HepG2 (cell line): ENCODE data around the gene REG1B. TPM values are rescaled to one million over a fixed set of nuclear protein-coding genes. Genes with fewer than 3 reads are reported as not detected.

Experiments used
- ATAC-seq: fragments of 200-7000 bp; cut with Tn5 transposase; 3 replicates; pipeline ENCODE4 v1.9.1; 2020; ENCODE audit warnings: mild to moderate bottlenecking, moderate library complexity
- BruUV-seq: library from RNA; stranded (reverse); fragments of 400-500 nt; replicated peaks from 2 replicates; lab custom pipeline; 2021; lab: Mats Ljungman, UMichigan
- CTCF ChIA-PET: fragments of 300-600 bp; formaldehyde crosslinking; extraction: SDS; loops from one replicate; lab custom pipeline; 2021; ENCODE audit warnings: low total read pairs, inconsistent platforms, low intra/inter-chr PET ratio; lab: Yijun Ruan, JAX
- POLR2A ChIA-PET: fragments of 350-600 bp; sonication (Branson Sonifier 250); formaldehyde crosslinking; loops from one replicate; lab custom pipeline; 2020; ENCODE audit warnings: antibody characterized with exemption, inconsistent platforms; lab: Yijun Ruan, JAX
- DNase-seq: peaks from one replicate; pipeline ENCODE4 v3.0.0-alpha.2; 2015; ENCODE audit warnings: low spot score
- FAIRE-seq: peaks from 3 replicates; lab custom pipeline; 2011; peaks lifted over from hg19 to GRCh38; lab: Jason Lieb, UNC
- H2AFZ ChIP-seq: one replicate; pipeline ENCODE4 v1.6.1; 2011; ENCODE audit warnings: low read length, inconsistent platforms
- H3K27ac ChIP-seq: fragments of 300-600 bp; 3 replicates; pipeline ENCODE4 v1.8.0; 2011; ENCODE audit warnings: mixed run types, mild to moderate bottlenecking, mixed read lengths, low read length, inconsistent platforms; ENCODE audit not compliant: insufficient read depth; ENCODE audit errors: extremely low read length
- H3K27me3 ChIP-seq, 2 experiments: fragments of 200-600 bp in 1 of 2; 2 replicates in 1 of 2; 3 replicates in 1 of 2; pipeline versions ENCODE4 v1.6.0 to v1.8.0; 2011; ENCODE audit warnings: low read length in 2 of 2, mild to moderate bottlenecking in 2 of 2, moderate library complexity in 2 of 2, inconsistent platforms in 1 of 2; ENCODE audit not compliant: insufficient read depth in 2 of 2, control insufficient read depth in 1 of 2
- H3K36me3 ChIP-seq, 2 experiments: fragments of 200-600 bp in 1 of 2; replicated peaks in 1 of 2; 2 replicates in 1 of 2; 3 replicates in 1 of 2; pipeline versions ENCODE4 v1.5.1 to v1.8.0; 2011; ENCODE audit warnings: low read length in 2 of 2, inconsistent platforms in 1 of 2; ENCODE audit not compliant: insufficient read depth in 2 of 2, control insufficient read depth in 1 of 2
- H3K4me1 ChIP-seq: 2 replicates; pipeline ENCODE4 v1.5.1; 2012; ENCODE audit warnings: low read length, inconsistent platforms; ENCODE audit not compliant: insufficient read depth
- H3K4me2 ChIP-seq: 2 replicates; pipeline ENCODE4 v1.6.0; 2011; ENCODE audit warnings: low read depth, low read length, inconsistent platforms
- H3K4me3 ChIP-seq, 3 experiments: fragments of 200-600 bp in 1 of 3; sonication (generic), shearing (Covaris generic) in 1 of 3; replicated peaks in 1 of 3; 2 replicates each; pipeline ENCODE4 v1.5.1; 2011 to 2016; ENCODE audit warnings: low read length in 3 of 3, inconsistent platforms in 2 of 3, low read depth in 2 of 3, mild to moderate bottlenecking in 2 of 3, control low read depth in 1 of 3, mixed read lengths in 1 of 3; ENCODE audit not compliant: insufficient read depth in 1 of 3
- H3K79me2 ChIP-seq: one replicate; pipeline ENCODE4 v1.6.1; 2011; ENCODE audit warnings: low read length, inconsistent platforms; ENCODE audit not compliant: insufficient read depth
- H3K9ac ChIP-seq: 2 replicates; pipeline ENCODE4 v1.6.0; 2011; ENCODE audit warnings: mild to moderate bottlenecking, low read depth, low read length, inconsistent platforms; ENCODE audit not compliant: insufficient read depth
- H3K9me3 ChIP-seq: 2 replicates; pipeline ENCODE4 v1.5.1; 2012; ENCODE audit warnings: mild to moderate bottlenecking, low read length
- H4K20me1 ChIP-seq: 2 replicates; pipeline ENCODE4 v1.6.0; 2011; ENCODE audit warnings: inconsistent platforms, mild to moderate bottlenecking, low read length, moderate library complexity; ENCODE audit not compliant: insufficient read depth
- KMT2A ChIP-seq: sonication (generic); formaldehyde crosslinking; IDR thresholded peaks from 2 replicates; pipeline ENCODE4 v1.4.0; 2020; ENCODE audit warnings: missing genetic modification reagents
- MIXL1 ChIP-seq: IDR thresholded peaks from 2 replicates; pipeline ENCODE4 v1.6.1; 2016
- ZBED4 ChIP-seq: sonication (generic); formaldehyde crosslinking; IDR thresholded peaks from 2 replicates; pipeline ENCODE4 v1.4.0; 2020; ENCODE audit warnings: missing genetic modification reagents, borderline replicate concordance
- ZNF224 ChIP-seq: sonication (generic); formaldehyde crosslinking; IDR thresholded peaks from 2 replicates; pipeline ENCODE4 v1.5.0; 2020; ENCODE audit warnings: mild to moderate bottlenecking, missing genetic modification reagents
- whole genome bisulfite sequencing: methylation state at CpG from one replicate; pipeline ENCODE4 v1.1.6; 2017; ENCODE audit warnings: low lambda C conversion rate; 5-methylcytosine and 5-hydroxymethylcytosine counted together
- in situ Hi-C: cut with HindIII; loops from 2 replicates; pipeline ENCODE4 v1.10.0; 2017; ENCODE audit warnings: low pct_unique_long_range_greater_than_20kb; ENCODE audit not compliant: extremely low pct_ligation_motif_present
- intact Hi-C: fragments of 100-400 bp; cut with micrococcal nuclease; formaldehyde crosslinking; loops from one replicate; pipeline ENCODE4 v1.10.0; 2022; ENCODE audit not compliant: unreplicated experiment
- polyA plus RNA-seq, 8 experiments: library from polyadenylated mRNA; depleted of rRNA in 3 of 8; stranded (reverse) in 7 of 8; unstranded in 1 of 8; fragments of >200 nt; fragmentation: Illumina TruSeq in 4 of 8; extraction: Trizol in 4 of 8; gene quantifications; 2 replicates each; pipeline versions ENCODE4 v1.2.1 to v1.2.3, GENCODE V29; 2011 to 2016; ENCODE audit warnings: low read depth in 4 of 8, missing spikeins in 1 of 8, mixed read lengths in 1 of 8; ENCODE audit not compliant: insufficient read depth in 1 of 8
- total RNA-seq, 5 experiments: library from RNA; depleted of rRNA; stranded (reverse); fragments of >200 nt; fragmentation: Illumina TruSeq; extraction: Trizol; gene quantifications; 2 replicates each; pipeline ENCODE4 v1.2.3, GENCODE V29; 2016; ENCODE audit warnings: low read depth in 1 of 5
- TF ChIP-seq, protein P1 (sequence below): IDR thresholded peaks from 2 replicates; pipeline ENCODE4 v1.6.1; 2012; ENCODE audit warnings: low read length, improper control_type of control experiment
- TF ChIP-seq, protein P2 (sequence below): sonication (generic); formaldehyde crosslinking; IDR thresholded peaks from 2 replicates; pipeline ENCODE4 v1.4.0; 2020; ENCODE audit warnings: missing genetic modification reagents, borderline replicate concordance

The REG1B gene
- total and polyA plus RNA-seq, 2 of the 13 experiments (the other 11 are each of a cell fraction or from before 2014, with no cell fraction given): not detected

DNA sequence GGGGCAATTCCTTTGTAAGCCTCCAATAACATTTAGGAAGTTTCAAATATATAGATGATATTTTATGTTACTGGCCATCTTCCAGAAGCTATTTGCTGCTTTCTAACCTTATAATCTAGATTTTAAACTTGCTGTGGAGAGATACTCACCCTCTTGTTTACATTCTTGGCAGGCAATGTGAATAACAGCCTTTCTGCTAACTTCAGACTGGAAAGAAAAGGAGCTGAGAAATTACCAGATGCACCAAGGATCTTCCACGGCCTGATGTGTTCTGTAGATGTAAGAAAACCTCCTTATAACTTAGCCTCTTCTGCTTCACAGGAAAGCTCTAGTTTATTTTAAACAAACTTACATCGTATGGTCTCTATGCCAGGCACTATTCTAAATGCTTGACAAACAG, 16.7 kb downstream of the REG1B start:
- DNase-seq (no peak), ATAC-seq (no peak), FAIRE-seq (no peak)
- in situ Hi-C loops: no loop called here
- Histone ChIP-seq H3K36me3 (no peaks in the 10 kb centered on the region), H3K4me1 (no peaks in the 10 kb centered on the region), H3K9me3 (no peaks in the 10 kb centered on the region), H3K9ac (no peak overlapping the region), H3K27ac (no peak overlapping the region), H3K4me3 (no peak overlapping the region), H2AFZ (no peak overlapping the region), H4K20me1 (no peaks in the 10 kb centered on the region), H3K79me2 (no peaks in the 10 kb centered on the region), H3K4me2 (no peak overlapping the region), H3K27me3 (no peaks in the 10 kb centered on the region)
- POLR2A ChIA-PET: no interaction called here
- TF ChIP-seq, protein P1, sequence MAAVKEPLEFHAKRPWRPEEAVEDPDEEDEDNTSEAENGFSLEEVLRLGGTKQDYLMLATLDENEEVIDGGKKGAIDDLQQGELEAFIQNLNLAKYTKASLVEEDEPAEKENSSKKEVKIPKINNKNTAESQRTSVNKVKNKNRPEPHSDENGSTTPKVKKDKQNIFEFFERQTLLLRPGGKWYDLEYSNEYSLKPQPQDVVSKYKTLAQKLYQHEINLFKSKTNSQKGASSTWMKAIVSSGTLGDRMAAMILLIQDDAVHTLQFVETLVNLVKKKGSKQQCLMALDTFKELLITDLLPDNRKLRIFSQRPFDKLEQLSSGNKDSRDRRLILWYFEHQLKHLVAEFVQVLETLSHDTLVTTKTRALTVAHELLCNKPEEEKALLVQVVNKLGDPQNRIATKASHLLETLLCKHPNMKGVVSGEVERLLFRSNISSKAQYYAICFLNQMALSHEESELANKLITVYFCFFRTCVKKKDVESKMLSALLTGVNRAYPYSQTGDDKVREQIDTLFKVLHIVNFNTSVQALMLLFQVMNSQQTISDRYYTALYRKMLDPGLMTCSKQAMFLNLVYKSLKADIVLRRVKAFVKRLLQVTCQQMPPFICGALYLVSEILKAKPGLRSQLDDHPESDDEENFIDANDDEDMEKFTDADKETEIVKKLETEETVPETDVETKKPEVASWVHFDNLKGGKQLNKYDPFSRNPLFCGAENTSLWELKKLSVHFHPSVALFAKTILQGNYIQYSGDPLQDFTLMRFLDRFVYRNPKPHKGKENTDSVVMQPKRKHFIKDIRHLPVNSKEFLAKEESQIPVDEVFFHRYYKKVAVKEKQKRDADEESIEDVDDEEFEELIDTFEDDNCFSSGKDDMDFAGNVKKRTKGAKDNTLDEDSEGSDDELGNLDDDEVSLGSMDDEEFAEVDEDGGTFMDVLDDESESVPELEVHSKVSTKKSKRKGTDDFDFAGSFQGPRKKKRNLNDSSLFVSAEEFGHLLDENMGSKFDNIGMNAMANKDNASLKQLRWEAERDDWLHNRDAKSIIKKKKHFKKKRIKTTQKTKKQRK: no peak
- TF ChIP-seq, protein P2, sequence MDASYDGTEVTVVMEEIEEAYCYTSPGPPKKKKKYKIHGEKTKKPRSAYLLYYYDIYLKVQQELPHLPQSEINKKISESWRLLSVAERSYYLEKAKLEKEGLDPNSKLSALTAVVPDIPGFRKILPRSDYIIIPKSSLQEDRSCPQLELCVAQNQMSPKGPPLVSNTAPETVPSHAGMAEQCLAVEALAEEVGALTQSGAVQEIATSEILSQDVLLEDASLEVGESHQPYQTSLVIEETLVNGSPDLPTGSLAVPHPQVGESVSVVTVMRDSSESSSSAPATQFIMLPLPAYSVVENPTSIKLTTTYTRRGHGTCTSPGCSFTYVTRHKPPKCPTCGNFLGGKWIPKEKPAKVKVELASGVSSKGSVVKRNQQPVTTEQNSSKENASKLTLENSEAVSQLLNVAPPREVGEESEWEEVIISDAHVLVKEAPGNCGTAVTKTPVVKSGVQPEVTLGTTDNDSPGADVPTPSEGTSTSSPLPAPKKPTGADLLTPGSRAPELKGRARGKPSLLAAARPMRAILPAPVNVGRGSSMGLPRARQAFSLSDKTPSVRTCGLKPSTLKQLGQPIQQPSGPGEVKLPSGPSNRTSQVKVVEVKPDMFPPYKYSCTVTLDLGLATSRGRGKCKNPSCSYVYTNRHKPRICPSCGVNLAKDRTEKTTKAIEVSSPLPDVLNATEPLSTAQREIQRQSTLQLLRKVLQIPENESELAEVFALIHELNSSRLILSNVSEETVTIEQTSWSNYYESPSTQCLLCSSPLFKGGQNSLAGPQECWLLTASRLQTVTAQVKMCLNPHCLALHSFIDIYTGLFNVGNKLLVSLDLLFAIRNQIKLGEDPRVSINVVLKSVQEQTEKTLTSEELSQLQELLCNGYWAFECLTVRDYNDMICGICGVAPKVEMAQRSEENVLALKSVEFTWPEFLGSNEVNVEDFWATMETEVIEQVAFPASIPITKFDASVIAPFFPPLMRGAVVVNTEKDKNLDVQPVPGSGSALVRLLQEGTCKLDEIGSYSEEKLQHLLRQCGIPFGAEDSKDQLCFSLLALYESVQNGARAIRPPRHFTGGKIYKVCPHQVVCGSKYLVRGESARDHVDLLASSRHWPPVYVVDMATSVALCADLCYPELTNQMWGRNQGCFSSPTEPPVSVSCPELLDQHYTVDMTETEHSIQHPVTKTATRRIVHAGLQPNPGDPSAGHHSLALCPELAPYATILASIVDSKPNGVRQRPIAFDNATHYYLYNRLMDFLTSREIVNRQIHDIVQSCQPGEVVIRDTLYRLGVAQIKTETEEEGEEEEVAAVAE (CRISPR knock-in tag): no peak
- no peak for TF ChIP-seq MIXL1 (CRISPR knock-in tag)
- no peak for TF ChIP-seq ZNF224
- TF ChIP-seq ZBED4 (CRISPR knock-in tag): no peak
- TF ChIP-seq KMT2A (CRISPR knock-in tag): no peak
- intact Hi-C loops: no loop called here
- WGBS: 9% methylated on average over 2 of the region's 2 CpGs
- BruUV-seq: no TSS peak
- CTCF ChIA-PET: no interaction called here
